ENCODE results near the gene HYPK.

DNA sequence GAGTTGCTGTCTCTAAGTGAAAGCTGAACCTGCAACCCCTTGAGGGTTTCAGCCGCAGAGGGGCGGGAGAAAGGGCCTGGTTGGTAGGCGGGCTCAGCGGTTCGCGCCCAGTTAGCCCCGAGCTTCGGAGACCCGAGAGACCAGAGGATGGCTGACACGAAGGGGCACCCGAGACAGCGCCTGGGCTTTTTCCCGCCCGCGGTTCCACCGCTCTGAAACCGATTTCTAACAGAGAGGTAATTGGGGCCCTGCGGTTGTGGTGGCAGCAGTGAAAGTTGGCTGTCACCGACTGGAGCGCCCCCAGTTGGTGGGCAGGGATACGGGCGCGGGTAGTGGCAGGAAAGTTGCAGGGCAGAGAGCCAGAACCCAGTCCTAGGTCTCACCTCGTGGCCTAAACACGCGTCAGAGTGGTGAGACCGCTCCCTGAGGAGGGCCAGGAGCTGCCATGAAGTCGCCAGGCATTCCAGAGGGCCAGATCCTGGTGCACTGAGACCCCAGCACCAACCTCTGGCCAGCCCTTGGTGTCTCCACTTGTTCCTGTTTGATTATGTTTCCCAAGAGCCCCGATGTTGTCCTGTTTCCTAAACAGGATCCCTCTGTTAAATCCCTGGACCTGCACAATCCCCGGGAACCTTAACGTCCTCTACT is 23.0 kb upstream of the HYPK start:
- TF ChIP-seq, protein P1, sequence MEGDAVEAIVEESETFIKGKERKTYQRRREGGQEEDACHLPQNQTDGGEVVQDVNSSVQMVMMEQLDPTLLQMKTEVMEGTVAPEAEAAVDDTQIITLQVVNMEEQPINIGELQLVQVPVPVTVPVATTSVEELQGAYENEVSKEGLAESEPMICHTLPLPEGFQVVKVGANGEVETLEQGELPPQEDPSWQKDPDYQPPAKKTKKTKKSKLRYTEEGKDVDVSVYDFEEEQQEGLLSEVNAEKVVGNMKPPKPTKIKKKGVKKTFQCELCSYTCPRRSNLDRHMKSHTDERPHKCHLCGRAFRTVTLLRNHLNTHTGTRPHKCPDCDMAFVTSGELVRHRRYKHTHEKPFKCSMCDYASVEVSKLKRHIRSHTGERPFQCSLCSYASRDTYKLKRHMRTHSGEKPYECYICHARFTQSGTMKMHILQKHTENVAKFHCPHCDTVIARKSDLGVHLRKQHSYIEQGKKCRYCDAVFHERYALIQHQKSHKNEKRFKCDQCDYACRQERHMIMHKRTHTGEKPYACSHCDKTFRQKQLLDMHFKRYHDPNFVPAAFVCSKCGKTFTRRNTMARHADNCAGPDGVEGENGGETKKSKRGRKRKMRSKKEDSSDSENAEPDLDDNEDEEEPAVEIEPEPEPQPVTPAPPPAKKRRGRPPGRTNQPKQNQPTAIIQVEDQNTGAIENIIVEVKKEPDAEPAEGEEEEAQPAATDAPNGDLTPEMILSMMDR (IDR thresholded peaks at IDR 0.05) = peak; percentile 63 to 81 (median 80)
- TF ChIP-seq POLR2A (IDR thresholded peaks at IDR 0.05) = no peak
